HepG2 (cell line): ENCODE results near the gene DNAJB5. TPM values are rescaled to one million over a fixed set of nuclear protein-coding genes. Genes with fewer than 3 reads are reported as not detected.

Source experiments
- ATAC-seq: fragments of 200-7000 bp; cut with Tn5 transposase; 3 replicates; pipeline ENCODE4 v1.9.1; 2020; ENCODE audit warnings: mild to moderate bottlenecking, moderate library complexity
- BruUV-seq: library from RNA; stranded (reverse); fragments of 400-500 nt; replicated peaks from 2 replicates; lab custom pipeline; 2021; lab: Mats Ljungman, UMichigan
- CTCF ChIA-PET: fragments of 300-600 bp; formaldehyde crosslinking; extraction: SDS; loops from one replicate; lab custom pipeline; 2021; ENCODE audit warnings: low total read pairs, inconsistent platforms, low intra/inter-chr PET ratio; lab: Yijun Ruan, JAX
- POLR2A ChIA-PET: fragments of 350-600 bp; sonication (Branson Sonifier 250); formaldehyde crosslinking; loops from one replicate; lab custom pipeline; 2020; ENCODE audit warnings: antibody characterized with exemption, inconsistent platforms; lab: Yijun Ruan, JAX
- DNase-seq: peaks from one replicate; pipeline ENCODE4 v3.0.0-alpha.2; 2015; ENCODE audit warnings: low spot score
- FAIRE-seq: peaks from 3 replicates; lab custom pipeline; 2011; peaks lifted over from hg19 to GRCh38; lab: Jason Lieb, UNC
- H2AFZ ChIP-seq: one replicate; pipeline ENCODE4 v1.6.1; 2011; ENCODE audit warnings: low read length, inconsistent platforms
- H3K27ac ChIP-seq: fragments of 300-600 bp; 3 replicates; pipeline ENCODE4 v1.8.0; 2011; ENCODE audit warnings: mixed run types, mild to moderate bottlenecking, mixed read lengths, low read length, inconsistent platforms; ENCODE audit not compliant: insufficient read depth; ENCODE audit errors: extremely low read length
- H3K27me3 ChIP-seq, 2 experiments: fragments of 200-600 bp in 1 of 2; 2 replicates in 1 of 2; 3 replicates in 1 of 2; pipeline versions ENCODE4 v1.6.0 to v1.8.0; 2011; ENCODE audit warnings: low read length in 2 of 2, mild to moderate bottlenecking in 2 of 2, moderate library complexity in 2 of 2, inconsistent platforms in 1 of 2; ENCODE audit not compliant: insufficient read depth in 2 of 2, control insufficient read depth in 1 of 2
- H3K36me3 ChIP-seq, 2 experiments: fragments of 200-600 bp in 1 of 2; replicated peaks in 1 of 2; 2 replicates in 1 of 2; 3 replicates in 1 of 2; pipeline versions ENCODE4 v1.5.1 to v1.8.0; 2011; ENCODE audit warnings: low read length in 2 of 2, inconsistent platforms in 1 of 2; ENCODE audit not compliant: insufficient read depth in 2 of 2, control insufficient read depth in 1 of 2
- H3K4me1 ChIP-seq: 2 replicates; pipeline ENCODE4 v1.5.1; 2012; ENCODE audit warnings: low read length, inconsistent platforms; ENCODE audit not compliant: insufficient read depth
- H3K4me2 ChIP-seq: 2 replicates; pipeline ENCODE4 v1.6.0; 2011; ENCODE audit warnings: low read depth, low read length, inconsistent platforms
- H3K4me3 ChIP-seq, 3 experiments: fragments of 200-600 bp in 1 of 3; sonication (generic), shearing (Covaris generic) in 1 of 3; replicated peaks in 1 of 3; 2 replicates each; pipeline ENCODE4 v1.5.1; 2011 to 2016; ENCODE audit warnings: low read length in 3 of 3, inconsistent platforms in 2 of 3, low read depth in 2 of 3, mild to moderate bottlenecking in 2 of 3, control low read depth in 1 of 3, mixed read lengths in 1 of 3; ENCODE audit not compliant: insufficient read depth in 1 of 3
- H3K79me2 ChIP-seq: one replicate; pipeline ENCODE4 v1.6.1; 2011; ENCODE audit warnings: low read length, inconsistent platforms; ENCODE audit not compliant: insufficient read depth
- H3K9ac ChIP-seq: 2 replicates; pipeline ENCODE4 v1.6.0; 2011; ENCODE audit warnings: mild to moderate bottlenecking, low read depth, low read length, inconsistent platforms; ENCODE audit not compliant: insufficient read depth
- H3K9me3 ChIP-seq: 2 replicates; pipeline ENCODE4 v1.5.1; 2012; ENCODE audit warnings: mild to moderate bottlenecking, low read length
- H4K20me1 ChIP-seq: 2 replicates; pipeline ENCODE4 v1.6.0; 2011; ENCODE audit warnings: inconsistent platforms, mild to moderate bottlenecking, low read length, moderate library complexity; ENCODE audit not compliant: insufficient read depth
- CEBPB ChIP-seq: IDR thresholded peaks from 2 replicates; pipeline ENCODE4 v1.6.1; 2011; ENCODE audit warnings: low read depth, low read length, improper control_type of control experiment, borderline replicate concordance
- CEBPG ChIP-seq: IDR thresholded peaks from 2 replicates; pipeline ENCODE4 v1.6.1; 2016
- GLMP ChIP-seq: sonication (generic); formaldehyde crosslinking; IDR thresholded peaks from 2 replicates; pipeline ENCODE4 v1.9.0; 2021; ENCODE audit warnings: missing genetic modification reagents, mild to moderate bottlenecking, borderline replicate concordance
- MAX ChIP-seq: IDR thresholded peaks from 2 replicates; pipeline ENCODE4 v1.6.1; 2012; ENCODE audit warnings: inconsistent platforms
- SOX13 ChIP-seq, 3 experiments: fragments of 450-650 bp in 1 of 3; sonication (generic) in 1 of 3; formaldehyde crosslinking in 1 of 3; IDR thresholded peaks in 2 of 3; conservative IDR thresholded peaks in 1 of 3; 2 replicates each; pipeline versions ENCODE4 v1.5.0 to v1.6.1; 2016 to 2020; ENCODE audit warnings: antibody characterized with exemption in 1 of 3, mild to moderate bottlenecking in 1 of 3, missing compliant biosample characterization in 1 of 3, missing genetic modification reagents in 1 of 3, moderate library complexity in 1 of 3
- SOX6 ChIP-seq, 2 experiments: fragments of 450-650 bp in 1 of 2; sonication (generic) in 1 of 2; formaldehyde crosslinking in 1 of 2; IDR thresholded peaks; 2 replicates each; pipeline versions ENCODE4 v1.4.0 to v1.6.1; 2017 to 2020; ENCODE audit warnings: antibody characterized with exemption in 1 of 2, mild to moderate bottlenecking in 1 of 2, missing genetic modification reagents in 1 of 2
- THRA ChIP-seq: sonication (generic); formaldehyde crosslinking; IDR thresholded peaks from 2 replicates; pipeline ENCODE4 v1.4.0; 2020; ENCODE audit warnings: missing genetic modification reagents, borderline replicate concordance
- ZNF276 ChIP-seq: sonication (generic); formaldehyde crosslinking; IDR thresholded peaks from 2 replicates; pipeline ENCODE4 v1.4.0; 2020; ENCODE audit warnings: mild to moderate bottlenecking, low read depth, missing genetic modification reagents
- WGBS: methylation state at CpG from one replicate; pipeline ENCODE4 v1.1.6; 2017; ENCODE audit warnings: low lambda C conversion rate; 5-methylcytosine and 5-hydroxymethylcytosine counted together
- in situ Hi-C: cut with HindIII; loops from 2 replicates; pipeline ENCODE4 v1.10.0; 2017; ENCODE audit warnings: low pct_unique_long_range_greater_than_20kb; ENCODE audit not compliant: extremely low pct_ligation_motif_present
- intact Hi-C: fragments of 100-400 bp; cut with micrococcal nuclease; formaldehyde crosslinking; loops from one replicate; pipeline ENCODE4 v1.10.0; 2022; ENCODE audit not compliant: unreplicated experiment
- polyA plus RNA-seq, 8 experiments: library from polyadenylated mRNA; depleted of rRNA in 3 of 8; stranded (reverse) in 7 of 8; unstranded in 1 of 8; fragments of >200 nt; fragmentation: Illumina TruSeq in 4 of 8; extraction: Trizol in 4 of 8; gene quantifications; 2 replicates each; pipeline versions ENCODE4 v1.2.1 to v1.2.3, GENCODE V29; 2011 to 2016; ENCODE audit warnings: low read depth in 4 of 8, missing spikeins in 1 of 8, mixed read lengths in 1 of 8; ENCODE audit not compliant: insufficient read depth in 1 of 8
- total RNA-seq, 5 experiments: library from RNA; depleted of rRNA; stranded (reverse); fragments of >200 nt; fragmentation: Illumina TruSeq; extraction: Trizol; gene quantifications; 2 replicates each; pipeline ENCODE4 v1.2.3, GENCODE V29; 2016; ENCODE audit warnings: low read depth in 1 of 5

DNAJB5 gene
- total and polyA plus RNA-seq, 2 of the 13 experiments (the other 11 are each of a cell fraction or from before 2014, with no cell fraction given): 0.40 to 0.69 TPM

- no peak overlapping the region for H3K9ac ChIP-seq
- H3K4me3 ChIP-seq: no peak overlapping the region
- in situ Hi-C loops (no loop called here), intact Hi-C loops (loop anchor here (1.0 kb wide), 1 partner anchor 96 kb away; no protein-coding TSS in a partner anchor)
- H3K9me3 ChIP-seq: no peaks in the 10 kb centered on the region
- peaks cover 39% of the 10 kb centered on the region for H3K4me1 ChIP-seq
- H3K27ac ChIP-seq: no peak overlapping the region
- BruUV-seq: no TSS peak
- no peaks in the 10 kb centered on the region for H4K20me1 ChIP-seq
- H3K27me3 ChIP-seq: no peaks in the 10 kb centered on the region; a peak in 1 of 5 replicates
- ATAC-seq (peak; percentile 15; the same call in 2 of the 3 replicates), DNase-seq (peak; percentile 43), FAIRE-seq (peak; percentile 26)
- 41% methylated on average over 5 of the region's 7 CpGs for WGBS
- no peaks in the 10 kb centered on the region for H3K36me3 ChIP-seq
- no peak overlapping the region for H2AFZ ChIP-seq
- TF ChIP-seq THRA: peak; percentile 81; the same call in 1 of the 2 replicates
- peak; percentile 27; the same call in 1 of the 2 replicates for TF ChIP-seq MAX
- TF ChIP-seq CEBPB: peak; percentile 70; the same call in 1 of the 2 replicates
- no peak for TF ChIP-seq GLMP (CRISPR knock-in tag)
- TF ChIP-seq SOX13 (IDR thresholded peaks at IDR 0.05): no peak
- TF ChIP-seq SOX13 (CRISPR knock-in tag; conservative IDR thresholded peaks at IDR 0.05 in 1 of 2, IDR thresholded peaks at IDR 0.05 in 1 of 2): peak in 1 of 2 experiments; percentile 47; a peak in 1 of 4 replicates
- TF ChIP-seq CEBPG (CRISPR knock-in tag): peak; percentile 64
- no peak for TF ChIP-seq ZNF276 (CRISPR knock-in tag)
- TF ChIP-seq SOX6 (IDR thresholded peaks at IDR 0.05): no peak
- TF ChIP-seq SOX6 (CRISPR knock-in tag; IDR thresholded peaks at IDR 0.05): 0 out of 2 replicates have a peak, but pooled peaks have one; percentile 14
- ChIA-PET CTCF (interaction anchor here (1.4 to 1.5 kb wide), 2 partner anchors 94 to 95 kb away, joined by 3 to 10 read pairs; no protein-coding TSS in a partner anchor), POLR2A (interaction anchor here (1.2 kb wide), 1 partner anchor 77 kb away, joined by 3 read pairs; no protein-coding TSS in a partner anchor)
- H3K79me2 ChIP-seq: no peaks in the 10 kb centered on the region
- peak overlapping the region; percentile 23; the same call in 1 of the 2 replicates for H3K4me2 ChIP-seq
Observed at GRCh38 chr9:34994900-34995669, 5.5 kb downstream of the DNAJB5 start.
